AG08396 (cell line): ENCODE data around the gene ZNF747.
A peak's percentile ranks its signal among the peaks of the same experiment; 100 is the strongest.
"Not testable (repeated sequence)": the region's sequence is repeated elsewhere in the genome, so short reads cannot be mapped to it uniquely, and the experiment has no call there.

Source experiments
- DNase-seq: peaks from one replicate; pipeline ENCODE4 v3.0.0; 2012; ENCODE audit warnings: low spot score, mixed read lengths

Gene ZNF747

GRCh38 chr16:30533748-30534367 lies 800 bp downstream of the ZNF747 start:
- DNase-seq, result peak; percentile 41

- no peak for DNase-seq
These were observed 1.5 kb downstream of the ZNF747 start for GRCh38 chr16:30533146-30533522.

- DNase-seq, result no peak
These were observed 2.1 kb downstream of the ZNF747 start for GRCh38 chr16:30532285-30533145.

- DNase-seq, result no peak
These were observed 4.3 kb downstream of the ZNF747 start for GRCh38 chr16:30530163-30531037.

- DNase-seq, result no peak
These were observed 5.7 kb downstream of the ZNF747 start for GRCh38 chr16:30528799-30529457.

GRCh38 chr16:30527635-30528178 lies 7.0 kb downstream of the ZNF747 start:
- DNase-seq, result no peak

GRCh38 chr16:30526823-30527634 lies 7.6 kb downstream of the ZNF747 start:
- peak; percentile 99 for DNase-seq

- peak; percentile 80 for DNase-seq
These were observed 8.4 kb downstream of the ZNF747 start, which contains the start of gene ZNF768 for GRCh38 chr16:30526137-30526822. Gene ZNF768, minus strand, starts transcription at chr16:30526566. Its CDS starts 153 bp downstream, at chr16:30526413.

- no peak for DNase-seq
These were observed 8.9 kb downstream of the ZNF747 start for GRCh38 chr16:30525844-30526136.

- DNase-seq, result no peak
These were observed 9.8 kb downstream of the ZNF747 start for GRCh38 chr16:30524575-30525568.

- DNase-seq, result no peak
These were observed 10.7 kb downstream of the ZNF747 start for GRCh38 chr16:30523768-30524574.

GRCh38 chr16:30522702-30523463 lies 11.8 kb downstream of the ZNF747 start:
- not testable (repeated sequence) for DNase-seq

- no peak for DNase-seq
These were observed 12.6 kb downstream of the ZNF747 start for GRCh38 chr16:30521873-30522641.

GRCh38 chr16:30521476-30521872 lies 13.2 kb downstream of the ZNF747 start:
- no peak for DNase-seq

- DNase-seq, result no peak
These were observed 15.3 kb downstream of the ZNF747 start for GRCh38 chr16:30519120-30520049.
